ENCODE data around the gene NDST3.

- TF ChIP-seq CTCF (conservative IDR thresholded peaks at IDR 0.05): no peak
- no peak for TF ChIP-seq ZFX (IDR thresholded peaks at IDR 0.05)
Observed at GRCh38 chr4:118036336-118036735, 2.0 kb downstream of the NDST3 start.
